H1 (cell line): ENCODE results near the gene OCRL. TPM values are rescaled to one million over a fixed set of nuclear protein-coding genes. Genes with fewer than 3 reads are reported as not detected.

Source experiments
- CTCF ChIA-PET: fragments of 300-600 bp; sonication (Branson Sonifier 250); formaldehyde crosslinking; loops from one replicate; lab custom pipeline; 2021; ENCODE audit not compliant: partially characterized antibody; lab: Charles Lee
- POLR2A ChIA-PET: fragments of 300-600 bp; sonication (Branson Sonifier 250); formaldehyde crosslinking; loops from one replicate; lab custom pipeline; 2021; ENCODE audit warnings: inconsistent platforms; ENCODE audit not compliant: partially characterized antibody; lab: Charles Lee
- DNase-seq, 2 experiments: peaks; one replicate each; pipeline versions ENCODE4 v3.0.0 to v3.0.0-alpha.2; 2010 to 2022; ENCODE audit warnings: low spot score in 2 of 2, low read depth in 1 of 2, mixed read lengths in 1 of 2
- FAIRE-seq: peaks from 2 replicates; lab custom pipeline; 2011; peaks lifted over from hg19 to GRCh38; lab: Jason Lieb, UNC
- H2AFZ ChIP-seq: 2 replicates; pipeline ENCODE4 v1.8.1; 2012; ENCODE audit warnings: low read length, inconsistent platforms
- H2AK5ac ChIP-seq: 2 replicates; pipeline ENCODE4 v1.6.1; 2013; ENCODE audit warnings: low read depth, low read length
- H2BK120ac ChIP-seq: replicated peaks from 2 replicates; pipeline ENCODE3; 2013; ENCODE audit warnings: low read depth, low read length, inconsistent platforms
- H2BK12ac ChIP-seq: 2 replicates; pipeline ENCODE4 v1.6.1; 2013; ENCODE audit warnings: low read depth, low read length
- H2BK15ac ChIP-seq: 2 replicates; pipeline ENCODE4 v1.6.1; 2013; ENCODE audit warnings: low read length
- H2BK20ac ChIP-seq: 2 replicates; pipeline ENCODE4 v1.6.1; 2013; ENCODE audit warnings: low read length
- H2BK5ac ChIP-seq: 2 replicates; pipeline ENCODE4 v1.6.1; 2013; ENCODE audit warnings: low read depth, low read length
- H3K14ac ChIP-seq: 2 replicates; pipeline ENCODE4 v1.6.1; 2013; ENCODE audit warnings: inconsistent platforms; ENCODE audit not compliant: insufficient read length
- H3K18ac ChIP-seq: 2 replicates; pipeline ENCODE4 v1.6.1; 2013; ENCODE audit warnings: low read length; ENCODE audit errors: extremely low read depth
- H3K23ac ChIP-seq: 2 replicates; pipeline ENCODE4 v1.6.1; 2013; ENCODE audit warnings: inconsistent platforms; ENCODE audit not compliant: insufficient read length
- H3K23me2 ChIP-seq: 2 replicates; pipeline ENCODE4 v1.6.1; 2013; ENCODE audit warnings: low read depth, low read length
- H3K27ac ChIP-seq: 2 replicates; pipeline ENCODE4 v1.6.1; 2011; ENCODE audit warnings: low read depth, low read length, inconsistent platforms
- H3K27me3 ChIP-seq, 4 experiments: replicated peaks in 1 of 4; 1 replicate in 1 of 4; 2 replicates in 3 of 4; pipeline versions ENCODE4 v1.6.1 to v1.8.1; 2011 to 2013; ENCODE audit warnings: low read length in 3 of 4, mild to moderate bottlenecking in 3 of 4, inconsistent platforms in 2 of 4, mixed read lengths in 2 of 4, moderate library complexity in 1 of 4; ENCODE audit not compliant: control insufficient read depth in 3 of 4, insufficient read depth in 3 of 4; ENCODE audit errors: extremely low read depth in 1 of 4
- H3K36me3 ChIP-seq, 4 experiments: 2 replicates each; pipeline versions ENCODE4 v1.6.1 to v1.8.1; 2011 to 2013; ENCODE audit warnings: mild to moderate bottlenecking in 4 of 4, low read length in 3 of 4, moderate library complexity in 2 of 4, control low read depth in 1 of 4, inconsistent platforms in 1 of 4; ENCODE audit not compliant: insufficient read depth in 4 of 4, control insufficient read depth in 2 of 4
- H3K4ac ChIP-seq: replicated peaks from 2 replicates; pipeline ENCODE3; 2013; ENCODE audit warnings: low read length, low read depth, mixed read lengths, inconsistent platforms; ENCODE audit not compliant: insufficient read length
- H3K4me1 ChIP-seq, 4 experiments: replicated peaks in 1 of 4; 1 replicate in 1 of 4; 2 replicates in 3 of 4; pipeline versions ENCODE4 v1.6.1 to v1.8.1; 2011 to 2013; ENCODE audit warnings: low read length in 3 of 4, inconsistent platforms in 2 of 4, mixed read lengths in 1 of 4; ENCODE audit not compliant: insufficient read depth in 4 of 4, control insufficient read depth in 3 of 4
- H3K4me2 ChIP-seq, 2 experiments: 2 replicates each; pipeline versions ENCODE4 v1.6.1 to v1.8.1; 2011 to 2013; ENCODE audit warnings: low read depth in 2 of 2, low read length in 2 of 2, control low read depth in 1 of 2, inconsistent platforms in 1 of 2, mild to moderate bottlenecking in 1 of 2; ENCODE audit not compliant: insufficient read depth in 1 of 2
- H3K4me3 ChIP-seq, 4 experiments: fragments of 200-600, 300-600 bp in 1 of 4; sonication (generic), shearing (Covaris generic), sonication (Bioruptor Twin) in 1 of 4; 2 replicates each; pipeline versions ENCODE4 v1.5.1 to v1.8.1; 2011 to 2016; ENCODE audit warnings: low read length in 4 of 4, low read depth in 3 of 4, control low read depth in 2 of 4, inconsistent platforms in 2 of 4, mild to moderate bottlenecking in 2 of 4, mixed read lengths in 1 of 4, moderate library complexity in 1 of 4; ENCODE audit not compliant: insufficient read depth in 2 of 4; ENCODE audit errors: extremely low read depth in 1 of 4
- H3K56ac ChIP-seq: replicated peaks from 2 replicates; pipeline ENCODE3; 2013; ENCODE audit warnings: low read depth, mild to moderate bottlenecking, mixed read lengths, low read length, inconsistent platforms; ENCODE audit not compliant: insufficient read length
- H3K79me1 ChIP-seq: 2 replicates; pipeline ENCODE4 v1.6.1; 2013; ENCODE audit warnings: low read depth, low read length, control low read depth
- H3K79me2 ChIP-seq, 2 experiments: 2 replicates each; pipeline versions ENCODE4 v1.6.1 to v1.8.1; 2012 to 2013; ENCODE audit warnings: low read length in 2 of 2, mild to moderate bottlenecking in 2 of 2, inconsistent platforms in 1 of 2; ENCODE audit not compliant: insufficient read depth in 2 of 2, control insufficient read depth in 1 of 2
- H3K9ac ChIP-seq, 4 experiments: replicated peaks in 1 of 4; 1 replicate in 1 of 4; 2 replicates in 3 of 4; pipeline versions ENCODE4 v1.6.1 to v1.8.1; 2011 to 2013; ENCODE audit warnings: low read depth in 3 of 4, low read length in 3 of 4, control low read depth in 2 of 4, mild to moderate bottlenecking in 2 of 4, moderate library complexity in 2 of 4, inconsistent platforms in 1 of 4; ENCODE audit errors: extremely low read depth in 1 of 4
- H3K9me3 ChIP-seq, 2 experiments: 2 replicates each; pipeline versions ENCODE4 v1.6.1 to v1.8.1; 2012 to 2013; ENCODE audit warnings: mild to moderate bottlenecking in 2 of 2, moderate library complexity in 2 of 2, control low read depth in 1 of 2, inconsistent platforms in 1 of 2, low read depth in 1 of 2, low read length in 1 of 2, mixed read lengths in 1 of 2; ENCODE audit not compliant: insufficient read depth in 2 of 2
- H4K20me1 ChIP-seq, 2 experiments: replicated peaks in 1 of 2; 2 replicates each; pipeline versions ENCODE3 to v1.8.1; 2011 to 2013; ENCODE audit warnings: inconsistent platforms in 2 of 2, low read length in 2 of 2, mild to moderate bottlenecking in 1 of 2; ENCODE audit not compliant: insufficient read depth in 2 of 2, control insufficient read depth in 1 of 2
- H4K5ac ChIP-seq: 2 replicates; pipeline ENCODE4 v1.6.1; 2013; ENCODE audit warnings: low read length, low read depth, mixed read lengths, inconsistent platforms; ENCODE audit not compliant: insufficient read length
- H4K8ac ChIP-seq: 2 replicates; pipeline ENCODE4 v1.8.0; 2013; ENCODE audit warnings: mild to moderate bottlenecking, moderate library complexity, low read length, inconsistent platforms; ENCODE audit not compliant: insufficient read depth; ENCODE audit errors: extremely low read depth
- H4K91ac ChIP-seq: replicated peaks from 2 replicates; pipeline ENCODE3; 2013; ENCODE audit warnings: low read length, mixed read lengths, inconsistent platforms; ENCODE audit not compliant: insufficient read length
- CREB1 ChIP-seq: IDR thresholded peaks from 2 replicates; pipeline ENCODE4 v1.6.1; 2012; ENCODE audit warnings: inconsistent platforms
- GABPA ChIP-seq: IDR thresholded peaks from 2 replicates; pipeline ENCODE4 v1.6.1; 2011; ENCODE audit warnings: mild to moderate bottlenecking, low read length, moderate library complexity, borderline replicate concordance; ENCODE audit not compliant: insufficient read depth
- HDAC6 ChIP-seq: IDR thresholded peaks from one replicate; pipeline ENCODE4 v1.7.1; 2012; ENCODE audit warnings: low read depth, mild to moderate bottlenecking, inconsistent platforms, low read length, moderate library complexity
- JUND ChIP-seq: IDR thresholded peaks from 2 replicates; pipeline ENCODE4 v1.6.1; 2011; ENCODE audit warnings: mild to moderate bottlenecking, improper control_type of control experiment, low read length
- RBBP5 ChIP-seq: IDR thresholded peaks from 2 replicates; pipeline ENCODE4 v1.7.1; 2012; ENCODE audit warnings: low read depth, mild to moderate bottlenecking, inconsistent platforms, low read length, moderate library complexity, borderline replicate concordance
- RNF2 ChIP-seq: fragments of 200-900, 300-1000 bp; sonication (generic); IDR thresholded peaks from 2 replicates; pipeline ENCODE4 v1.7.1; 2016; ENCODE audit warnings: borderline replicate concordance, low read depth, mild to moderate bottlenecking, antibody characterized with exemption, low read length; ENCODE audit not compliant: poor library complexity, severe bottlenecking; ENCODE audit errors: missing control alignments
- SP4 ChIP-seq: IDR thresholded peaks from 2 replicates; pipeline ENCODE4 v1.6.1; 2012; ENCODE audit warnings: low read length, inconsistent platforms
- USF2 ChIP-seq: IDR thresholded peaks from 2 replicates; pipeline ENCODE4 v1.6.1; 2011; ENCODE audit warnings: low read length, improper control_type of control experiment
- WGBS, 2 experiments: shearing (Covaris generic) in 1 of 2; methylation state at CpG; one replicate each; pipeline versions ENCODE4 v1.1.6 to v1.1.7; 2013 to 2015; ENCODE audit warnings: low lambda C conversion rate in 2 of 2, mixed read lengths in 2 of 2, inconsistent platforms in 1 of 2, low coverage in 1 of 2, missing lambda C conversion rate in 1 of 2; ENCODE audit not compliant: insufficient replicate concordance in 2 of 2, insufficient coverage in 1 of 2, insufficient read length in 1 of 2; ENCODE audit errors: extremely low coverage in 1 of 2, missing lambda C conversion rate in 1 of 2; 5-methylcytosine and 5-hydroxymethylcytosine counted together
- polyA plus RNA-seq, 7 experiments: library from polyadenylated mRNA; depleted of rRNA in 3 of 7; stranded (reverse) in 5 of 7; unstranded in 2 of 7; fragments of >200 nt in 5 of 7; fragments of 200-250 nt in 2 of 7; gene quantifications; 1 replicate in 5 of 7; 2 replicates in 1 of 7; 4 replicates in 1 of 7; pipeline versions ENCODE4 v1.2.1 to v1.2.3, GENCODE V29; 2011 to 2013; ENCODE audit warnings: missing spikeins in 2 of 7, mixed read lengths in 2 of 7
- total RNA-seq: library from RNA; stranded (reverse); fragmentation: NEBNext Ultra II Directional; extraction: Animal tissue kit (Norgen Biotek cat#: 25700); gene quantifications from 2 replicates; pipeline ENCODE4 v1.2.1, GENCODE V29; 2021

The OCRL gene
- total and polyA plus RNA-seq, 2 of the 8 experiments (the other 6 are each of a cell fraction or from before 2014, with no cell fraction given), result 12.7 to 15.1 TPM

- H3K14ac ChIP-seq, result no peak overlapping the region
- no peak overlapping the region for H2BK5ac ChIP-seq
- H2BK120ac ChIP-seq, result no peak overlapping the region
- H3K23ac ChIP-seq, result no peak overlapping the region
- no peaks in the 10 kb centered on the region for H3K23me2 ChIP-seq
- no peak overlapping the region for H4K91ac ChIP-seq
- TF ChIP-seq RNF2 (no peak), RBBP5 (no peak), USF2 (no peak), SP4 (no peak), HDAC6 (no peak), GABPA (no peak), JUND (no peak), CREB1 (no peak)
- no peak overlapping the region for H4K8ac ChIP-seq
- H4K5ac ChIP-seq, result no peak overlapping the region
- H3K56ac ChIP-seq, result no peak overlapping the region
- no peaks in the 10 kb centered on the region for H3K27me3 ChIP-seq
- no peaks in the 10 kb centered on the region for H3K4me1 ChIP-seq
- H3K9me3 ChIP-seq, result no peaks in the 10 kb centered on the region
- no peak overlapping the region for H3K9ac ChIP-seq
- H3K27ac ChIP-seq, result no peak overlapping the region
- no peaks in the 10 kb centered on the region for H4K20me1 ChIP-seq
- H3K79me2 ChIP-seq, result no peaks in the 10 kb centered on the region
- 93% methylated on average over 3 of the region's 3 CpGs; no CpG with 5 or more reads in 1 of the 2 experiments for WGBS, 2 experiments
- peaks cover 3 to 33% (median 13%) of the 10 kb centered on the region in 4 experiments; a peak in 6 of 8 replicates for H3K36me3 ChIP-seq
- H3K79me1 ChIP-seq, result no peaks in the 10 kb centered on the region
- no peak overlapping the region for H2BK20ac ChIP-seq
- no peak overlapping the region for H3K4me3 ChIP-seq
- FAIRE-seq (no peak), DNase-seq (no peak)
- no peak overlapping the region for H2BK15ac ChIP-seq
- no peak overlapping the region for H2AK5ac ChIP-seq
- H2BK12ac ChIP-seq, result no peak overlapping the region
- ChIA-PET POLR2A (no interaction called here), CTCF (no interaction called here)
- no peak overlapping the region for H3K4ac ChIP-seq
- H2AFZ ChIP-seq, result no peak overlapping the region
- no peak overlapping the region for H3K4me2 ChIP-seq
- H3K18ac ChIP-seq, result no peak overlapping the region
These were observed 36.5 kb downstream of the OCRL start for GRCh38 chrX:129576539-129576938.
